NCI-H774 (cell line): Measurements from ENCODE around the gene SH3GL3.

Experiments used
- DNase-seq: peaks from one replicate; lab custom pipeline; 2025; lab: John Stamatoyannopoulos, UW

SH3GL3 gene

GRCh38 chr15:83567318-83567717 lies 120.2 kb downstream of the SH3GL3 start:
- no peak for DNase-seq

- no peak for DNase-seq
Measured at GRCh38 chr15:83569341-83569740, 122.2 kb downstream of the SH3GL3 start.

- DNase-seq = no peak
Measured at GRCh38 chr15:83570756-83571155, 123.6 kb downstream of the SH3GL3 start.

GRCh38 chr15:83571820-83572707 lies 124.9 kb downstream of the SH3GL3 start:
- DNase-seq = peak; percentile 4

GRCh38 chr15:83574345-83574744 lies 127.2 kb downstream of the SH3GL3 start:
- no peak for DNase-seq

GRCh38 chr15:83578691-83579090 lies 131.6 kb downstream of the SH3GL3 start:
- no peak for DNase-seq

GRCh38 chr15:83581381-83581780 lies 134.2 kb downstream of the SH3GL3 start:
- no peak for DNase-seq

- DNase-seq = no peak
Measured at GRCh38 chr15:83582381-83582780, 135.2 kb downstream of the SH3GL3 start.

- DNase-seq = no peak
Measured at GRCh38 chr15:83585601-83586335, 138.6 kb downstream of the SH3GL3 start.

GRCh38 chr15:83587091-83587490 lies 139.9 kb downstream of the SH3GL3 start:
- no peak for DNase-seq

GRCh38 chr15:83588441-83588840 lies 141.3 kb downstream of the SH3GL3 start:
- no peak for DNase-seq

- no peak for DNase-seq
Measured at GRCh38 chr15:83592370-83593040, 145.4 kb downstream of the SH3GL3 start.

GRCh38 chr15:83595191-83595590 lies 148.1 kb downstream of the SH3GL3 start:
- no peak for DNase-seq

GRCh38 chr15:83598031-83598430 lies 150.9 kb downstream of the SH3GL3 start:
- DNase-seq = no peak

GRCh38 chr15:83602021-83602420 lies 154.9 kb downstream of the SH3GL3 start:
- DNase-seq = no peak

GRCh38 chr15:83604549-83604948 lies 157.4 kb downstream of the SH3GL3 start:
- DNase-seq = no peak

- DNase-seq = no peak
Measured at GRCh38 chr15:83605111-83605945, 158.2 kb downstream of the SH3GL3 start.

- no peak for DNase-seq
Measured at GRCh38 chr15:83610132-83610531, 163.0 kb downstream of the SH3GL3 start.

- DNase-seq = no peak
Measured at GRCh38 chr15:83610901-83611685, 164.0 kb downstream of the SH3GL3 start.

- DNase-seq = no peak
Measured at GRCh38 chr15:83612226-83612625, 165.1 kb downstream of the SH3GL3 start.
